GM11168 (cell line): Measurements from ENCODE around the gene PUS3.
"Not testable (repeated sequence)": the region's sequence is repeated elsewhere in the genome, so short reads cannot be mapped to it uniquely, and the experiment has no call there.

Experiments used
- in situ Hi-C: fragments of 300-500 bp; cut with MboI; formaldehyde crosslinking; loops from one replicate; pipeline ENCODE4 v1.12.0; 2022; ENCODE audit warnings: low sequenced_read_pairs; ENCODE audit not compliant: unreplicated experiment

The PUS3 gene

GRCh38 chr11:125923012-125923579, 20.1 kb upstream of the PUS3 start:
- in situ Hi-C loops: loop anchor here (10.0 kb wide), 1 partner anchor 272 kb away; no protein-coding TSS in a partner anchor

- in situ Hi-C loops: loop anchor here (10.0 kb wide), 1 partner anchor 273 kb away; no protein-coding TSS in a partner anchor
Observed at GRCh38 chr11:125922156-125922555, 19.1 kb upstream of the PUS3 start.

GRCh38 chr11:125921042-125921441, 18.0 kb upstream of the PUS3 start:
- in situ Hi-C loops: loop anchor here (10.0 kb wide), 1 partner anchor 274 kb away; no protein-coding TSS in a partner anchor

GRCh38 chr11:125918140-125918840, 15.3 kb upstream of the PUS3 start:
- in situ Hi-C loops: no loop called here

- in situ Hi-C loops: no loop called here
Observed at GRCh38 chr11:125916683-125917347, 13.8 kb upstream of the PUS3 start.

- in situ Hi-C loops: not testable (repeated sequence)
Observed at GRCh38 chr11:125914601-125915000, 11.6 kb upstream of the PUS3 start.

- in situ Hi-C loops: no loop called here
Observed at GRCh38 chr11:125910226-125910849, 7.3 kb upstream of the PUS3 start.

- in situ Hi-C loops: no loop called here
Observed at GRCh38 chr11:125904678-125905077, 1.7 kb upstream of the PUS3 start.

GRCh38 chr11:125903711-125904659, 979 bp upstream of the PUS3 start, which contains the start of gene DDX25:
Gene DDX25 (plus strand): TSS chr11:125904508. CDS start chr11:125904518, 10 bp downstream.
- in situ Hi-C loops: no loop called here

GRCh38 chr11:125902277-125902926, 604 bp downstream of the PUS3 start:
- in situ Hi-C loops: no loop called here

GRCh38 chr11:125901872-125902271, 1.1 kb downstream of the PUS3 start:
- in situ Hi-C loops: no loop called here

GRCh38 chr11:125892994-125893393, 10.0 kb downstream of the PUS3 start:
- in situ Hi-C loops: no loop called here

GRCh38 chr11:125892071-125892470, 10.9 kb downstream of the PUS3 start:
- in situ Hi-C loops: no loop called here

GRCh38 chr11:125890447-125891100, 12.4 kb downstream of the PUS3 start:
- in situ Hi-C loops: no loop called here

GRCh38 chr11:125887373-125888324, 15.4 kb downstream of the PUS3 start, which contains the start of gene HYLS1:
Gene HYLS1 (plus strand): TSS chr11:125887668. CDS start chr11:125899369, 11,701 bp downstream.
- in situ Hi-C loops: no loop called here

- in situ Hi-C loops: no loop called here
Observed at GRCh38 chr11:125886997-125887372, 16.0 kb downstream of the PUS3 start.

- in situ Hi-C loops: no loop called here
Observed at GRCh38 chr11:125883375-125883774, 19.6 kb downstream of the PUS3 start.

GRCh38 chr11:125881291-125881690, 21.7 kb downstream of the PUS3 start:
- in situ Hi-C loops: no loop called here
